NCI-H524 (cell line): ENCODE data around the gene NDC80.
"Not testable (repeated sequence)": the region's sequence is repeated elsewhere in the genome, so short reads cannot be mapped to it uniquely, and the experiment has no call there.

Experiments
- DNase-seq, 2 experiments: peaks; one replicate each; lab custom pipeline; 2025; lab: John Stamatoyannopoulos, UW

NDC80 gene

GRCh38 chr18:2625217-2625616 lies 53.9 kb downstream of the NDC80 start:
- no peak for DNase-seq

GRCh38 chr18:2627821-2628276 lies 56.5 kb downstream of the NDC80 start:
- no peak for DNase-seq

DNA sequence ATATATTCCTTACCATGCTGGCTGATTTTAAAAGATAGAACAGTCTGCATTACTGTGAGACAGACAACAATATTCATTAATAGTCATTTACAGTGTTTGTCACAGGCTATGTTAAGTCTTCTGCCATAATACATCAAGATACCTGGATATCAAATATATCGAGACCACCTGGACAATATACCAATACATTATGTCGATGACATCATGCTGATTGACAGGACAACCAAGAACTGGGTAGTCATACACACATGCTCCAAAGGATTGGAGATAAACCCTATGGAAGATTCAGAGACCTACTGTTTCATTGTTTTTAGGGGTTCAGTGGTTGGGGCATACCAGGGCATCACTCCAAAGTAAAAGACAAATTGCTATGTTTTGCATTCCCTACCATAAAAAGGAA lies 57.6 kb downstream of the NDC80 start:
- no peak for DNase-seq

DNA sequence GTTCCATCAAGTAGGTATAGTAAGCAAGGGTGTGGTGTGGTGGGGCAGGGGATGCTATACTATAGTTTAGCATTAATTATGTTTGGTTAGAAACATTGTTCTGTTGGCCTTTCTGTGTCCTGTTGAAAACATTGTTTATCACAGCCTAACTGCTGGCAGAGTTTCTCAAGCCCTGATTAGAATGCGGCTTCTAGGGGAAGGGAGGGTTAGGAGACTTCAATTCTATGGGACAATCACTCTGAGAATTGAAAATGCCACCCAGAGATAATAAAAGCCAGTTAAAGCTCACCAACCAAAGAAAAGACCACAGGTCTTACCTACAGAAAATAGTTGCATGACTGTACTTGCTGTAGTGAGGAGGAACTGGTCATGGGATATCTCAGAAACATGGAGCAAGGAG lies 64.2 kb downstream of the NDC80 start:
- DNase-seq, result no peak

DNA sequence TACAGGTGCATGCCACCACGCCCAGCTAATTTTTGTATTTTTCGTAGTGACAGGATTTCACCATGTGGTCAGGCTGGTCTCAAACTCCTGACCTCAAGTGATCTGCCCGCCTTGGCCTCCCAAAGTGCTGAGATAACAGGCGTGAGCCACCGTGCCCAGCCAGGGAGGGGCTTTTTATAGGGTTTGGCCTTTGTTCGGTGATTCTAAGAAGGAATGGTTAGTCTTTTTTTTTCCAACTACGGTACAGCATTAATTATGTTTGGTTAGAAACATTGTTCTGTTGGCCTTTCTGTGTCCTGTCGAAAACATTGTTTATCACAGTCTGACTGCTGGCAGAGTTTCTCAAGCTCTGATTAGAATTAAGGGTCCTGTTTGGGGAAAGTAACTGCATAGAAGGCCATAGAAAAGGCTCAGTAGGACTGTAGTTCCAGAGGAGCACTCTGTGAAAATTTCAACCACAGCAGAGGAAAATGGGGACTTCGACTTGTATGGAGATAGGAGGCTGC lies 64.8 kb downstream of the NDC80 start:
- DNase-seq, result no peak

GRCh38 chr18:2641638-2642037 lies 70.3 kb downstream of the NDC80 start:
- no peak for DNase-seq

DNA sequence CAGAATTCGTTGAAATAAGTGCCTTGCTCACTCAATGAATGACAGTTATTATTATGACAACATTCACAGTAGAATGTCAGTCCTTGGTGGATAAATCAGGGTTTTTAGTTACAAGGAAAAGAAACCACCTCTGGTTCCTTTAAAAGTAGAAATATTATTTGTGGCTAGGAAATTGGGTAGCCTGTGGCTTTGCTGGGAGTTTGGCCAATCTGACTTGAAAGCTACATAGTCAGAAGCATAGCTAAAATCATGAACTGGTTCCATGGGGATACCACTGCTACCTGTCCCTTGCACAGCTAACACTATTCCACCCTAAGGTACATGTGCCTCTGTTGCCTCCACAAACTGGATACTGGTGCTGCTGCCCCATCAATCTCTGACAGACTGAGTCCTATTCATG lies 71.4 kb downstream of the NDC80 start:
- no peak for DNase-seq

DNA sequence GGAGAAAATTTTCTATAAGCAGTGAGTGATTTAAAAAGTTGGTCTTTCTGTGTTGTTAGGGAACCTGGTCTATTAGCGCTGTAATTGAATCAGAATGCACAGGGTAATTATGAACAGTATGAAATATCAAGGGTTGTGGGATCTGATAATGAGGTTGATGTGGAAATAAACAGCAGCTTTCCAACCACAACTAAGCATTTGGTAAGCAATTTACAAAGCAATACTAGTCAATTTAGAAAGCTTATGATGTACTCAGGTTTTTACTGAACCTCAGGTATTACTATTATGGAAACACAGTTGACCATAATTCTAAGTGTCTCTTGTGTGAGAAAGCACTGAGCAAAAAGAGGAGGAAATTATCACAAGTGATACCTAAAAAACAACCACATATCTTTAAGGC lies 73.2 kb downstream of the NDC80 start:
- DNase-seq, result no peak

DNA sequence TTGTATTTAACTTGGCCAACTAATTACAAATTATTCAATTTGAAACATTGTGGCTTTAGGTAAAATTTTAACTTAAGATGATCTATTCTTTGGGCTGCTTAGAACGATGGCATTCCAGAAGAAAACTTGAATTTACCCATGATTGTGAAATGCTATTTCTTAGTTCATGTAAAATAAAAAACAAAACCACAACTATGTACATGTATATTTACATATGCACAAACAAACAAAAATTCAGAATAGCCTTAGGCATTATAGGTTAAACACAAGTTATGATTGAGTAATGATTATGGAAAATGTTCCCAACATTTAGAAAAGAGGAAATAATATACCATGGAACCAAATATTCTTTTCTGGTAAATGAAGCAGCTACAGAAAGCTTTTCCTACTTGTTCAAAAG lies 80.6 kb downstream of the NDC80 start:
- DNase-seq, result no peak

DNA sequence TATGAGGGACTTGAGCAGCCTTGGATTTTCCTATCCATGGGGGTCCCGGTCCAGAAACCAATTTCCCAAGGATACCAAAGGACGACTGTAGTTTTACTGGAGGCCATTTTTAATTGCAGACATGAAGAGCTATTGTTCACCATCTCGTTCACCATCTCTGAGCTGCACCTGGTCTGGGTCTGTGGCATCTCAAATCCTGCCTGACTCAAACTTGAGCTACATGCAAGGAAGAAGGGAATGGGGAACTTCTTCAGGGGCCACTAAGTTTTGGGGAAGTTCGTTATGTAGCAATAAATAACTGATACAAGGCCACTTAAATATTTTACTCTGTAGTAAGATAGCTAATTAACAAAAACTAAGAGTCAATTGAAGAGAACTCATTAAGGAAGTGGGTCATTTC lies 82.1 kb downstream of the NDC80 start:
- no peak for DNase-seq

DNA sequence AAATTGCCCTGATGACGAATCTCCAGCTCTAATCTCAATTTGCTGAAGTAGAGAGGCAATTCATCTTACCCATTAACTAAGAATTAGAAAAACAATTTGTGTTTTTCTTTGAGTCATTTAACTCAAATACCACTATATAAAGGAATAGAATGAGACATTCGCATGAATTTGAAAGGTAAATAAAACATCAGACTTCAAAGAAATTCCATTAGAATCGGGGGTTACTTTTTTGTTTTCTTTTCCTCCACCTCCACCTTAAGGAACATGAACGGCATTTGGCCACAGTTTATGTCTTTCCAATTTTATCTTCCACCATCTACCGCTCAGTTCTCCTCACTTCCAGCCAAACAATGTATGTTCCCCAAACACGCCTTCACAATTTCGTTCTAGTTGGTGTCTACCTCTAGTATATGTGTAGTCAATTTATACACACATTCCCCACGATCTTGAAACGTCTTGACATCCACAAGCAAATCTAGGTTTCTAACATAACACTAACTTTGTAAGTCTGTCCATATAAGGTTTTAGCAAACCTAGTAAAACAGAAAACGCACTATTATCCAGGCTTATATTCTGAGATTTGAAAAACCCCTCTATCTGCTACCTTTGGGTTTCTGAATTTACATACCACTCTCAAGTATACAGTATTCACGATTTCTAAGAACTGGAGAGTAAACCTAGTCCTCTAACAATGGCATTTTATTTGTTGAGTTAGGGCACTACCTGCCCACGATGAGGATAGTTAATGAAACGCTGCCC lies 83.0 kb downstream of the NDC80 start:
- DNase-seq, result peak in 1 of 2 experiments; percentile 13

DNA sequence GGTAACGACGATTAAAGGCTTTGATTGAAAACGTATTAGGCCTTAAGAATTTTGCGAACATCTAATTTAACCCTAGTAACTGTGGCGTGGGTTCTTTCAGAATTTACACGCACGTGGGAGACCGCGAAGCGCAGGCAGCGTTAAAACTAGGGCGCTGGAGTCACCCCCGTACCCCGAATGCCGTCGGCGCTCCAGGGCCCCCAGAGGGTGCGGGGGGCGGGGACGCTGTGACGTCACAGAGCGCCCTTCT lies 83.5 kb downstream of the NDC80 start:
- no peak for DNase-seq

GRCh38 chr18:2655178-2655953 lies 84.0 kb downstream of the NDC80 start, which contains the start of gene SMCHD1:
Gene SMCHD1 (plus strand): TSS chr18:2655726. CDS start chr18:2656076, 350 bp downstream.
- DNase-seq, result peak; percentile 59 to 67

GRCh38 chr18:2655954-2656236 lies 84.5 kb downstream of the NDC80 start:
- DNase-seq, result peak in 1 of 2 experiments; percentile 50

- no peak for DNase-seq
Measured at GRCh38 chr18:2656237-2656980, 85.1 kb downstream of the NDC80 start.

GRCh38 chr18:2656981-2657512 lies 85.7 kb downstream of the NDC80 start:
- DNase-seq, result peak in 1 of 2 experiments; percentile 20

DNA sequence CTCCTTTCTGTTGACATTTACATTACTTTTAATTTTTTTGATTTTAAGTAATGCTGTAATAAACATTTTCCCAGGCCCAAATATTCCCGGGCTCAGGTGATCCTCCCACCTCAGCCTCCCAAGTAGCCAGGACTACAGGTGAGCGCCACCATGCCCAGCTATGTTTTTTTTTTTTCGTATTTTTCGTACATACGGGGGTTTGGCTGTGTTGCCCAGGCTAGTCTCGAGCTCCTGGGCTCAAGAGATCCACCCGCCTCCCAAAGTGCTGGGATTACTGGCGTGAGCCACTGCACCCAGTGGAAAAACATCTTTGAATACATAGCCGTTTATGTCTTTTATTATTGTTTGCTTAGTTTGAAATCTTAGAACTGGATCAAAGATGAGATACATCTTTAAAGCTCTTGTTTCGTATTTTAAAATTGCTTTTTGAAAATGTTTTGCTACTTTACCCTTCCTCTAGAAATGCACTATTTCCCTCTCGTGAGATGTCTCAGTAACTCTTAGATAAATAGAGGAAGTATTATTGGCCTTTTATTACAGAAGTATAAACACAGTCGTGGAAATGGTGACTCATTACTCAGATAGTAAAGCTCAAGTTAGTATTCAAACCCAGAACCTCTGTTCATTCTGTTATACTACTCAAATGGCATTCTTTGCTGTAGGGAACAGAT lies 86.6 kb downstream of the NDC80 start:
- no peak for DNase-seq

GRCh38 chr18:2660849-2661248 lies 89.5 kb downstream of the NDC80 start:
- DNase-seq, result not testable (repeated sequence)

DNA sequence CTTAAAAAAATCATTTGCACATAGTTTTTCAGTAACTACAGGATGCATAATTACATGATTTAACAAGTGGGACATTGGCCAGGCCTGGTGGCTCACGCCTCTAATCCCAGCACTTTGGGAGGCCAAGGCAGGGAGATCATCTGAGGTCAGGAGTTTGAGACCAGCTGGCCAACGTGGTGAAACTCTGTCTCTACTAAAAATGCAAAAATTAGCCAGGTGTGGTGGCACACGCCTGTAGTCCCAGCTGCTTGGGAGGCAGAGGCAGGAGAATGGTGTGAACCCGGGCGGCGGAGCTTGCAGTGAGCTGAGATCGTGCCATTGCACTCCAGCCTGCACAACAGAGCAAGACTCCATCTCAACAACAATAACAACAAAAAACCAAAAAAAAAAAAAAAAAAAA lies 90.9 kb downstream of the NDC80 start:
- DNase-seq, result not testable (repeated sequence)

- DNase-seq, result no peak
Measured at GRCh38 chr18:2662990-2663389, 91.6 kb downstream of the NDC80 start.
